H1 (cell line): ENCODE results near the gene TNNI2. TPM values are rescaled to one million over a fixed set of nuclear protein-coding genes. Genes with fewer than 3 reads are reported as not detected.

Experiments used
- CTCF ChIA-PET: fragments of 300-600 bp; sonication (Branson Sonifier 250); formaldehyde crosslinking; loops from one replicate; lab custom pipeline; 2021; ENCODE audit not compliant: partially characterized antibody; lab: Charles Lee
- POLR2A ChIA-PET: fragments of 300-600 bp; sonication (Branson Sonifier 250); formaldehyde crosslinking; loops from one replicate; lab custom pipeline; 2021; ENCODE audit warnings: inconsistent platforms; ENCODE audit not compliant: partially characterized antibody; lab: Charles Lee
- DNase-seq, 2 experiments: peaks; one replicate each; pipeline versions ENCODE4 v3.0.0 to v3.0.0-alpha.2; 2010 to 2022; ENCODE audit warnings: low spot score in 2 of 2, low read depth in 1 of 2, mixed read lengths in 1 of 2
- FAIRE-seq: peaks from 2 replicates; lab custom pipeline; 2011; peaks lifted over from hg19 to GRCh38; lab: Jason Lieb, UNC
- H2AFZ ChIP-seq: 2 replicates; pipeline ENCODE4 v1.8.1; 2012; ENCODE audit warnings: low read length, inconsistent platforms
- H2AK5ac ChIP-seq: 2 replicates; pipeline ENCODE4 v1.6.1; 2013; ENCODE audit warnings: low read depth, low read length
- H2BK120ac ChIP-seq: replicated peaks from 2 replicates; pipeline ENCODE3; 2013; ENCODE audit warnings: low read depth, low read length, inconsistent platforms
- H2BK12ac ChIP-seq: 2 replicates; pipeline ENCODE4 v1.6.1; 2013; ENCODE audit warnings: low read depth, low read length
- H2BK15ac ChIP-seq: 2 replicates; pipeline ENCODE4 v1.6.1; 2013; ENCODE audit warnings: low read length
- H2BK20ac ChIP-seq: 2 replicates; pipeline ENCODE4 v1.6.1; 2013; ENCODE audit warnings: low read length
- H2BK5ac ChIP-seq: 2 replicates; pipeline ENCODE4 v1.6.1; 2013; ENCODE audit warnings: low read depth, low read length
- H3K14ac ChIP-seq: 2 replicates; pipeline ENCODE4 v1.6.1; 2013; ENCODE audit warnings: inconsistent platforms; ENCODE audit not compliant: insufficient read length
- H3K18ac ChIP-seq: 2 replicates; pipeline ENCODE4 v1.6.1; 2013; ENCODE audit warnings: low read length; ENCODE audit errors: extremely low read depth
- H3K23ac ChIP-seq: 2 replicates; pipeline ENCODE4 v1.6.1; 2013; ENCODE audit warnings: inconsistent platforms; ENCODE audit not compliant: insufficient read length
- H3K23me2 ChIP-seq: 2 replicates; pipeline ENCODE4 v1.6.1; 2013; ENCODE audit warnings: low read depth, low read length
- H3K27ac ChIP-seq: 2 replicates; pipeline ENCODE4 v1.6.1; 2011; ENCODE audit warnings: low read depth, low read length, inconsistent platforms
- H3K27me3 ChIP-seq, 4 experiments: replicated peaks in 1 of 4; 1 replicate in 1 of 4; 2 replicates in 3 of 4; pipeline versions ENCODE4 v1.6.1 to v1.8.1; 2011 to 2013; ENCODE audit warnings: low read length in 3 of 4, mild to moderate bottlenecking in 3 of 4, inconsistent platforms in 2 of 4, mixed read lengths in 2 of 4, moderate library complexity in 1 of 4; ENCODE audit not compliant: control insufficient read depth in 3 of 4, insufficient read depth in 3 of 4; ENCODE audit errors: extremely low read depth in 1 of 4
- H3K36me3 ChIP-seq, 4 experiments: 2 replicates each; pipeline versions ENCODE4 v1.6.1 to v1.8.1; 2011 to 2013; ENCODE audit warnings: mild to moderate bottlenecking in 4 of 4, low read length in 3 of 4, moderate library complexity in 2 of 4, control low read depth in 1 of 4, inconsistent platforms in 1 of 4; ENCODE audit not compliant: insufficient read depth in 4 of 4, control insufficient read depth in 2 of 4
- H3K4ac ChIP-seq: replicated peaks from 2 replicates; pipeline ENCODE3; 2013; ENCODE audit warnings: low read length, low read depth, mixed read lengths, inconsistent platforms; ENCODE audit not compliant: insufficient read length
- H3K4me1 ChIP-seq, 4 experiments: replicated peaks in 1 of 4; 1 replicate in 1 of 4; 2 replicates in 3 of 4; pipeline versions ENCODE4 v1.6.1 to v1.8.1; 2011 to 2013; ENCODE audit warnings: low read length in 3 of 4, inconsistent platforms in 2 of 4, mixed read lengths in 1 of 4; ENCODE audit not compliant: insufficient read depth in 4 of 4, control insufficient read depth in 3 of 4
- H3K4me2 ChIP-seq, 2 experiments: 2 replicates each; pipeline versions ENCODE4 v1.6.1 to v1.8.1; 2011 to 2013; ENCODE audit warnings: low read depth in 2 of 2, low read length in 2 of 2, control low read depth in 1 of 2, inconsistent platforms in 1 of 2, mild to moderate bottlenecking in 1 of 2; ENCODE audit not compliant: insufficient read depth in 1 of 2
- H3K4me3 ChIP-seq, 4 experiments: fragments of 200-600, 300-600 bp in 1 of 4; sonication (generic), shearing (Covaris generic), sonication (Bioruptor Twin) in 1 of 4; 2 replicates each; pipeline versions ENCODE4 v1.5.1 to v1.8.1; 2011 to 2016; ENCODE audit warnings: low read length in 4 of 4, low read depth in 3 of 4, control low read depth in 2 of 4, inconsistent platforms in 2 of 4, mild to moderate bottlenecking in 2 of 4, mixed read lengths in 1 of 4, moderate library complexity in 1 of 4; ENCODE audit not compliant: insufficient read depth in 2 of 4; ENCODE audit errors: extremely low read depth in 1 of 4
- H3K56ac ChIP-seq: replicated peaks from 2 replicates; pipeline ENCODE3; 2013; ENCODE audit warnings: low read depth, mild to moderate bottlenecking, mixed read lengths, low read length, inconsistent platforms; ENCODE audit not compliant: insufficient read length
- H3K79me1 ChIP-seq: 2 replicates; pipeline ENCODE4 v1.6.1; 2013; ENCODE audit warnings: low read depth, low read length, control low read depth
- H3K79me2 ChIP-seq, 2 experiments: 2 replicates each; pipeline versions ENCODE4 v1.6.1 to v1.8.1; 2012 to 2013; ENCODE audit warnings: low read length in 2 of 2, mild to moderate bottlenecking in 2 of 2, inconsistent platforms in 1 of 2; ENCODE audit not compliant: insufficient read depth in 2 of 2, control insufficient read depth in 1 of 2
- H3K9ac ChIP-seq, 4 experiments: replicated peaks in 1 of 4; 1 replicate in 1 of 4; 2 replicates in 3 of 4; pipeline versions ENCODE4 v1.6.1 to v1.8.1; 2011 to 2013; ENCODE audit warnings: low read depth in 3 of 4, low read length in 3 of 4, control low read depth in 2 of 4, mild to moderate bottlenecking in 2 of 4, moderate library complexity in 2 of 4, inconsistent platforms in 1 of 4; ENCODE audit errors: extremely low read depth in 1 of 4
- H3K9me3 ChIP-seq, 2 experiments: 2 replicates each; pipeline versions ENCODE4 v1.6.1 to v1.8.1; 2012 to 2013; ENCODE audit warnings: mild to moderate bottlenecking in 2 of 2, moderate library complexity in 2 of 2, control low read depth in 1 of 2, inconsistent platforms in 1 of 2, low read depth in 1 of 2, low read length in 1 of 2, mixed read lengths in 1 of 2; ENCODE audit not compliant: insufficient read depth in 2 of 2
- H4K20me1 ChIP-seq, 2 experiments: replicated peaks in 1 of 2; 2 replicates each; pipeline versions ENCODE3 to v1.8.1; 2011 to 2013; ENCODE audit warnings: inconsistent platforms in 2 of 2, low read length in 2 of 2, mild to moderate bottlenecking in 1 of 2; ENCODE audit not compliant: insufficient read depth in 2 of 2, control insufficient read depth in 1 of 2
- H4K5ac ChIP-seq: 2 replicates; pipeline ENCODE4 v1.6.1; 2013; ENCODE audit warnings: low read length, low read depth, mixed read lengths, inconsistent platforms; ENCODE audit not compliant: insufficient read length
- H4K8ac ChIP-seq: 2 replicates; pipeline ENCODE4 v1.8.0; 2013; ENCODE audit warnings: mild to moderate bottlenecking, moderate library complexity, low read length, inconsistent platforms; ENCODE audit not compliant: insufficient read depth; ENCODE audit errors: extremely low read depth
- H4K91ac ChIP-seq: replicated peaks from 2 replicates; pipeline ENCODE3; 2013; ENCODE audit warnings: low read length, mixed read lengths, inconsistent platforms; ENCODE audit not compliant: insufficient read length
- CREB1 ChIP-seq: IDR thresholded peaks from 2 replicates; pipeline ENCODE4 v1.6.1; 2012; ENCODE audit warnings: inconsistent platforms
- WGBS, 2 experiments: shearing (Covaris generic) in 1 of 2; methylation state at CpG; one replicate each; pipeline versions ENCODE4 v1.1.6 to v1.1.7; 2013 to 2015; ENCODE audit warnings: low lambda C conversion rate in 2 of 2, mixed read lengths in 2 of 2, inconsistent platforms in 1 of 2, low coverage in 1 of 2, missing lambda C conversion rate in 1 of 2; ENCODE audit not compliant: insufficient replicate concordance in 2 of 2, insufficient coverage in 1 of 2, insufficient read length in 1 of 2; ENCODE audit errors: extremely low coverage in 1 of 2, missing lambda C conversion rate in 1 of 2; 5-methylcytosine and 5-hydroxymethylcytosine counted together
- polyA plus RNA-seq, 7 experiments: library from polyadenylated mRNA; depleted of rRNA in 3 of 7; stranded (reverse) in 5 of 7; unstranded in 2 of 7; fragments of >200 nt in 5 of 7; fragments of 200-250 nt in 2 of 7; gene quantifications; 1 replicate in 5 of 7; 2 replicates in 1 of 7; 4 replicates in 1 of 7; pipeline versions ENCODE4 v1.2.1 to v1.2.3, GENCODE V29; 2011 to 2013; ENCODE audit warnings: missing spikeins in 2 of 7, mixed read lengths in 2 of 7
- total RNA-seq: library from RNA; stranded (reverse); fragmentation: NEBNext Ultra II Directional; extraction: Animal tissue kit (Norgen Biotek cat#: 25700); gene quantifications from 2 replicates; pipeline ENCODE4 v1.2.1, GENCODE V29; 2021

Gene TNNI2
- total and polyA plus RNA-seq, 2 of the 8 experiments (the other 6 are each of a cell fraction or from before 2014, with no cell fraction given): not detected

GRCh38 chr11:1825785-1826451 is 12.9 kb upstream of the TNNI2 start:
- Histone ChIP-seq H3K79me2 (no peaks in the 10 kb centered on the region), H3K23ac (no peak overlapping the region), H3K27me3 (peaks cover 0 to 3% (median under 1%) of the 10 kb centered on the region in 4 experiments; a peak in 1 of 7 replicates), H3K27ac (no peak overlapping the region), H3K9me3 (no peaks in the 10 kb centered on the region), H2BK120ac (no peak overlapping the region), H2BK5ac (no peak overlapping the region), H3K9ac (no peak overlapping the region), H4K20me1 (peaks cover 0 to 8% of the 10 kb centered on the region in 2 experiments), H3K4ac (peak overlapping the region; percentile 69), H3K36me3 (no peaks in the 10 kb centered on the region), H3K4me3 (no peak overlapping the region), H3K56ac (no peak overlapping the region), H3K14ac (no peak overlapping the region), H4K8ac (no peak overlapping the region), H3K79me1 (no peaks in the 10 kb centered on the region), H2AFZ (no peak overlapping the region), H4K91ac (no peak overlapping the region), H3K18ac (no peak overlapping the region), H2BK20ac (no peak overlapping the region), H3K23me2 (peaks cover 8% of the 10 kb centered on the region; the same call in 1 of the 2 replicates), H2BK15ac (0 out of 2 replicates have a peak overlapping the region, but pooled peaks have one; percentile 19), H4K5ac (no peak overlapping the region), H2AK5ac (no peak overlapping the region), H2BK12ac (no peak overlapping the region), H3K4me1 (peaks cover 0 to 2% (median 0%) of the 10 kb centered on the region in 4 experiments; a peak in 3 of 7 replicates), H3K4me2 (no peak overlapping the region)
- FAIRE-seq: no peak
- ChIA-PET POLR2A (interaction anchor here (1.5 kb wide), 1 partner anchor 8 kb away, joined by 4 read pairs; no protein-coding TSS in a partner anchor), CTCF (interaction anchor here (0.6 to 15.8 kb wide), 30 partner anchors 8 to 327 kb away, joined by 3 to 439 read pairs (median 7); partner anchors contain the start of genes MRPL23 and SYT8)
- TF ChIP-seq CREB1: no peak
- 90% methylated on average over 29 of the region's 33 CpGs; no CpG with 5 or more reads in 1 of the 2 experiments for WGBS, 2 experiments
- no peak for DNase-seq
